CD4-positive, alpha-beta T cell treated with Interleukin-2 at 100 ng/mL for 4 hours (primary cell): Measurements from ENCODE around the gene ADAM11.

Source experiments
- DNase-seq: peaks from one replicate; pipeline ENCODE4 v3.0.0-alpha.2; 2020; ENCODE audit warnings: low spot score

ADAM11 gene

DNA sequence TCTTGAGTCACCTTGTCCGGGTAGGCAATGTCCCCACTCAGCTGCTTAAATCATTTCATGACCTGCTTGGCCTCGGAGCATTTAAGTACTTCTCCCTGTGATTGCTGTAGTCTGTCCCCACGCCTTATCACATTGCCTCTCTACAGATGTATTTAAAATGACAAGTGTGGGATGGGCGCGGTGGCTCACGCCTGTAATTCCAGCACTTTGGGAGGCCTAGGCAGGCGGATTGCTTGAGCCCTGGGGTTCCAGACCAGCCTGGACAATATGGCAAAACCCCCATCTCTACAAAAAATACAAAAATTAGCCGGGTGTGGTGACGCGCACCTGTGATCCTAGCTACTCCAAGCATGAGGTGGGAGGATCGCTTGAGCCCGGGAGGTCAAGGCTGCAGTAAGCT is 72.6 kb downstream of the ADAM11 start:
- no peak for DNase-seq
